Panc1 (cell line): Measurements from ENCODE around the gene MXD4. TPM values are rescaled to one million over a fixed set of nuclear protein-coding genes. Genes with fewer than 3 reads are reported as not detected.

Source experiments
- ATAC-seq: fragments of 200-7000 bp; cut with Tn5 transposase; 2 replicates; pipeline ENCODE4 v1.9.1; 2020; ENCODE audit warnings: mild to moderate bottlenecking, moderate library complexity
- BruUV-seq: library from RNA; stranded (reverse); fragments of 400-500 nt; replicated peaks from 2 replicates; lab custom pipeline; 2021; lab: Mats Ljungman, UMichigan
- CTCF ChIA-PET: fragments of 300-600 bp; sonication (Branson Sonifier 250); formaldehyde crosslinking; loops from one replicate; lab custom pipeline; 2022; ENCODE audit warnings: antibody characterized with exemption; lab: Charles Lee
- POLR2A ChIA-PET: fragments of 300-600 bp; sonication (Branson Sonifier 250); formaldehyde crosslinking; loops from one replicate; lab custom pipeline; 2022; ENCODE audit warnings: antibody characterized with exemption; lab: Charles Lee
- DNase-seq: peaks from one replicate; pipeline ENCODE4 v3.0.0-alpha.2; 2010; ENCODE audit warnings: low read depth, low spot score
- H3K27ac ChIP-seq: 2 replicates; pipeline ENCODE4 v1.5.1; 2011; ENCODE audit warnings: mild to moderate bottlenecking, low read length, inconsistent platforms
- H3K27me3 ChIP-seq: fragments of 200-500 bp; sonication (Bioruptor generic); 2 replicates; pipeline ENCODE4 v1.6.0; 2014; ENCODE audit warnings: low read length, inconsistent platforms; ENCODE audit not compliant: control insufficient read depth, insufficient read depth
- H3K36me3 ChIP-seq: fragments of 200-500 bp; sonication (Bioruptor generic); 2 replicates; pipeline ENCODE4 v1.5.1; 2014; ENCODE audit warnings: inconsistent platforms, mild to moderate bottlenecking, low read length, moderate library complexity; ENCODE audit not compliant: control insufficient read depth, insufficient read depth
- H3K4me1 ChIP-seq: 2 replicates; pipeline ENCODE4 v1.5.1; 2011; ENCODE audit warnings: inconsistent platforms, mild to moderate bottlenecking, low read length, moderate library complexity; ENCODE audit not compliant: control insufficient read depth, insufficient read depth
- H3K4me3 ChIP-seq, 2 experiments: 2 replicates each; pipeline ENCODE4 v1.5.1; 2011 to 2012; ENCODE audit warnings: low read depth in 2 of 2, low read length in 2 of 2, mild to moderate bottlenecking in 2 of 2, inconsistent platforms in 1 of 2, moderate library complexity in 1 of 2
- H3K9me3 ChIP-seq: fragments of 200-500 bp; sonication (Bioruptor generic); 2 replicates; pipeline ENCODE4 v1.5.1; 2014; ENCODE audit warnings: low read depth, mild to moderate bottlenecking, inconsistent platforms, low read length, moderate library complexity; ENCODE audit not compliant: control insufficient read depth, insufficient read depth
- POLR2AphosphoS5 ChIP-seq: IDR thresholded peaks from 2 replicates; pipeline ENCODE4 v1.6.1; 2012; ENCODE audit warnings: mild to moderate bottlenecking, low read depth, low read length, moderate library complexity
- REST ChIP-seq, 2 experiments: IDR thresholded peaks; 2 replicates each; pipeline ENCODE4 v1.6.1; 2011 to 2012; ENCODE audit warnings: low read depth in 2 of 2, control low read depth in 1 of 2, low read length in 1 of 2, mild to moderate bottlenecking in 1 of 2, moderate library complexity in 1 of 2; ENCODE audit not compliant: insufficient read depth in 1 of 2
- SIN3A ChIP-seq: IDR thresholded peaks from 2 replicates; pipeline ENCODE4 v1.6.1; 2012; ENCODE audit warnings: low read depth, mild to moderate bottlenecking, low read length, moderate library complexity, borderline replicate concordance; ENCODE audit not compliant: insufficient read depth
- TCF7L2 ChIP-seq: IDR thresholded peaks from 2 replicates; pipeline ENCODE4 v1.6.1; 2011; ENCODE audit warnings: mild to moderate bottlenecking, low read depth, low read length, inconsistent platforms
- in situ Hi-C: cut with HindIII; loops from 2 replicates; pipeline ENCODE4 v1.10.0; 2016; ENCODE audit warnings: low sequenced_read_pairs, low pct_unique_long_range_greater_than_20kb
- intact Hi-C: fragments of 100-400 bp; cut with micrococcal nuclease; formaldehyde crosslinking; loops from one replicate; pipeline ENCODE4 v1.10.0; 2022; ENCODE audit not compliant: unreplicated experiment
- total RNA-seq: library from RNA; stranded (reverse); gene quantifications from one replicate; pipeline ENCODE4 v1.2.1, GENCODE V29; 2021; ENCODE audit not compliant: unreplicated experiment
- TF ChIP-seq, protein P1 (sequence below): fragments of 450-650 bp; IDR thresholded peaks from 2 replicates; pipeline ENCODE4 v1.5.1; 2017; ENCODE audit warnings: mild to moderate bottlenecking

Gene MXD4
- total RNA-seq, 1 experiment from 2014 or later, result 32.7 TPM

DNA sequence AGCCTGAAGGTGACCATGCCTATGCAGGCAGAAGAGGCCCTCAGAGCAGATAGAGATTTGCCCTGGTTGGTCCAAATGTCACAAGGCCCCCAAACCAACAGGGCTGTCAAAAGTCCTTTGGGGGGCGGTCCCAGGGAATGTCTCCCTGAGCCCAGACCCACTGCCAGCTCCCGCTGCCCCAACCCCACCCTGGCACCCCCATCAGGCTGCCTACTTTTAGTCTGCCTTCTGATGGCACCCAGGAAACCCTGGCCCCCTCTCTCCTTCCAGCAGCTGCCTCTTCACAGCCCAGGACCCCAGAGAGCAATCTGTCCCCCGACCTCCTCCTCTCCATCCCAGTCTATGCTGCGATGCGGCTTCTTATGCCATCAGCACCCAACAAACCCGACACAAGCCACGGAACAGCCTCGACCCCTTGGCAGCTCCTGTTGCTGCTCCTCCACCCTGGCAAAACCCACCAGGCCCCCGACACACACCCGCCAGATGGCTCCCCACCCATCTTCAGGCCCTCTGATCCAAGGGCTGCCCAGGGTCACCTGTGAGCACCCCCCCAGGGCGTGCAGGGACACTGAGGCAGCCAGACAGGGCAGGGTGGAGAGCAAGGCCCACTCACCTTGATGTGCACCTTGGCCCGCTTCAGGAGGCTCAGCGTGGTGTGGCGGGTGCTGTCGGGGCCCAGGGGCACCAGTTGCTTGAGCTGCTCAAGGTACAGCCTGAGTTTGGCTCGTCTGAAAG, 9.9 kb downstream of the MXD4 start:
- in situ Hi-C loops (no loop called here), intact Hi-C loops (no loop called here)
- Histone ChIP-seq H3K27ac (no peak overlapping the region), H3K4me3 (no peak overlapping the region), H3K36me3 (no peaks in the 10 kb centered on the region), H3K4me1 (no peaks in the 10 kb centered on the region; the same call in 1 of the 2 replicates), H3K27me3 (no peaks in the 10 kb centered on the region), H3K9me3 (no peaks in the 10 kb centered on the region)
- CTCF ChIA-PET, result no interaction called here
- DNase-seq, result no peak
- ATAC-seq, result no peak
- no peak for TF ChIP-seq POLR2AphosphoS5
- TF ChIP-seq SIN3A, result no peak
- TF ChIP-seq REST (IDR thresholded peaks at IDR 0.05; ENCODE audit: insufficient read depth in 1 of 2, low read depth in 2 of 2, low read length in 1 of 2), result no peak
- no peak for TF ChIP-seq TCF7L2
- TF ChIP-seq, protein P1, sequence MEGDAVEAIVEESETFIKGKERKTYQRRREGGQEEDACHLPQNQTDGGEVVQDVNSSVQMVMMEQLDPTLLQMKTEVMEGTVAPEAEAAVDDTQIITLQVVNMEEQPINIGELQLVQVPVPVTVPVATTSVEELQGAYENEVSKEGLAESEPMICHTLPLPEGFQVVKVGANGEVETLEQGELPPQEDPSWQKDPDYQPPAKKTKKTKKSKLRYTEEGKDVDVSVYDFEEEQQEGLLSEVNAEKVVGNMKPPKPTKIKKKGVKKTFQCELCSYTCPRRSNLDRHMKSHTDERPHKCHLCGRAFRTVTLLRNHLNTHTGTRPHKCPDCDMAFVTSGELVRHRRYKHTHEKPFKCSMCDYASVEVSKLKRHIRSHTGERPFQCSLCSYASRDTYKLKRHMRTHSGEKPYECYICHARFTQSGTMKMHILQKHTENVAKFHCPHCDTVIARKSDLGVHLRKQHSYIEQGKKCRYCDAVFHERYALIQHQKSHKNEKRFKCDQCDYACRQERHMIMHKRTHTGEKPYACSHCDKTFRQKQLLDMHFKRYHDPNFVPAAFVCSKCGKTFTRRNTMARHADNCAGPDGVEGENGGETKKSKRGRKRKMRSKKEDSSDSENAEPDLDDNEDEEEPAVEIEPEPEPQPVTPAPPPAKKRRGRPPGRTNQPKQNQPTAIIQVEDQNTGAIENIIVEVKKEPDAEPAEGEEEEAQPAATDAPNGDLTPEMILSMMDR, result no peak
- no TSS peak for BruUV-seq
- POLR2A ChIA-PET, result no interaction called here

GRCh38 chr4:2251073-2251794, 10.7 kb downstream of the MXD4 start:
- intact Hi-C loops, result no loop called here
- no peaks in the 10 kb centered on the region for H3K27me3 ChIP-seq
- ChIA-PET CTCF (no interaction called here), POLR2A (no interaction called here)
- no peak overlapping the region for H3K4me3 ChIP-seq
- no peaks in the 10 kb centered on the region; the same call in 1 of the 2 replicates for H3K4me1 ChIP-seq
- no peaks in the 10 kb centered on the region for H3K9me3 ChIP-seq
- no peak for ATAC-seq
- TF ChIP-seq POLR2AphosphoS5 (no peak), SIN3A (no peak), TCF7L2 (no peak), REST (IDR thresholded peaks at IDR 0.05; ENCODE audit: insufficient read depth in 1 of 2, low read depth in 2 of 2, low read length in 1 of 2) (no peak)
- TF ChIP-seq, protein P1, result no peak
- in situ Hi-C loops, result no loop called here
- DNase-seq, result no peak
- H3K27ac ChIP-seq, result no peak overlapping the region
- no TSS peak for BruUV-seq
- no peaks in the 10 kb centered on the region for H3K36me3 ChIP-seq
